Inflammatory macrophage treated with lipopolysaccharide for 1 hour (primary cell): ENCODE data around the gene CDA.

Experiments used
- DNase-seq, 2 donors: peaks; one replicate each; pipeline ENCODE4 v3.0.0-alpha.2; 2020 to 2022

CDA gene

DNA sequence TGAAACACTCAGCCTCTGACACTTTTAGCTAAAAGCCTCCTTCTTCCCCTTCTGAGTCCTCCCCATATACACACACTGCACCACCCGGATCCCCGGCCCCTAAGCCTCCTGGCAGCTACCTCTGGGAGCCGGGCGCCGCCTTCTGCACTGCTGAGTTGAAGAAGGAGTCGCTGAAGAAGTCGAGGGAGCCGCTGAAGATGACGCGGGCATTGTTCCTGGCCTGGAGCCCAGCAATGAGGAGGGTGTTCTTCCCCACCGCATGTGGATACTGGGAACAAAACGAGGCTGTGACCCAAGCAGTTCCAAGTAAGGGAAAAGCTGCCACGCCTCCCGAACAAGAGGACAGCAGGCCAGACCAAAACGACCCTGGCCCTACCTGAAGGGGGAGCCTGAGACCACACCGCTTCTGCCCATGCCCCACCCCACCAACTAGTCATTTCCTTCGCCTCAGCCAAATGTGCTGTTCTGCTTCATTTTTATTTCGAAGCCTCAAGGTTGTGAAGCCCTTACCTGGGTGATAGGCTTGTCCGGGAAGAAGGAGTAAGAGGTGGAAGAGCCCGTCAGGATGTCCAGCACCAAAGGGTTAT, 65.3 kb downstream of the CDA start:
- DNase-seq, result no peak

GRCh38 chr1:20657024-20657423, 68.1 kb downstream of the CDA start:
- no peak for DNase-seq

- no peak for DNase-seq
Observed at GRCh38 chr1:20658166-20658915, 69.4 kb downstream of the CDA start.

- peak in 1 of 2 donors; percentile 18 for DNase-seq
Observed at GRCh38 chr1:20660363-20660762, 71.5 kb downstream of the CDA start.

- DNase-seq, result peak; percentile 7 to 12
Observed at GRCh38 chr1:20660847-20661206, 71.9 kb downstream of the CDA start.

- peak; percentile 97 for DNase-seq
Observed at GRCh38 chr1:20661207-20662109, 72.6 kb downstream of the CDA start, which contains the start of gene DDOST. TSS of gene DDOST (minus strand) at chr1:20661369. CDS start at chr1:20661350, 19 bp downstream.

GRCh38 chr1:20662110-20662475, 73.2 kb downstream of the CDA start:
- DNase-seq, result no peak

GRCh38 chr1:20663365-20663764, 74.5 kb downstream of the CDA start:
- no peak for DNase-seq

DNA sequence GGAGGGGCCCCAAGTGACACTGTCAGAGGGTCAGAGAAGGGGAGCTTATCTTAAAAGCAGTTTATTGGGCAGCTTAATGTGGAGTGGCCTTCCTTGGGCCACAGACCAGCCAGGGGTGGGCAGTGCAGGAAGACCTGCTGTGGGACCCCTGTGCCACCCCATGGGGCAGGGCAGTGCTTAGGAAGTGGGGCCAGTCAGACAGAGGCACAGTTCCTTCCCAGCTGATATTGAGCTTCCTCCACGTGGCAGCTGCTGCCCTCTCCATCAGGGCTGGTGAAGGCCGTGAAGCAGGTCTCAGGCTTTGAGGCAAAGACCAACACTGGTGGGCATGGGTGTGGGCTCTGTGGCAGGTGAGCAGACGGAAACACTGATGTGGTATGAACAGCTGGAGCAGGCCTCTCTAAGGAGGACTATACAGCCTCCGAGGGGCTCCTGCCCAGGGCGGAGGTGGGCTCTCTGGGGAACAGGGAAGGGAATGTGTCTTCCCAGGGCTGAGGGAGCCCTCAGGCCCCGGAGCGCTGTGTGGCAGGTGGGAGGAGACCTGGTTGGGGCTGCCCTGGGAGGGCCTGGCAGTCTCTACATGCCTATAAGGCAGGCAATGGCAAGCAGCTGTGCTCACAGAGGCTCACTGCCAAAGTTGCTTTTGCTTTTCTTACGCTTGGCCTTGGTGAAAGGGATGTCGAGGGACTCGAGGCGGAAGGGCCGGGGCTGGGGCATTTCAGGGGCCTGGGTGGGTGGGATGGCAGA, 75.2 kb downstream of the CDA start:
- no peak for DNase-seq

GRCh38 chr1:20665726-20666125, 76.8 kb downstream of the CDA start:
- peak in 1 of 2 donors; percentile 7 for DNase-seq

- DNase-seq, result no peak
Observed at GRCh38 chr1:20666146-20666545, 77.2 kb downstream of the CDA start.

DNA sequence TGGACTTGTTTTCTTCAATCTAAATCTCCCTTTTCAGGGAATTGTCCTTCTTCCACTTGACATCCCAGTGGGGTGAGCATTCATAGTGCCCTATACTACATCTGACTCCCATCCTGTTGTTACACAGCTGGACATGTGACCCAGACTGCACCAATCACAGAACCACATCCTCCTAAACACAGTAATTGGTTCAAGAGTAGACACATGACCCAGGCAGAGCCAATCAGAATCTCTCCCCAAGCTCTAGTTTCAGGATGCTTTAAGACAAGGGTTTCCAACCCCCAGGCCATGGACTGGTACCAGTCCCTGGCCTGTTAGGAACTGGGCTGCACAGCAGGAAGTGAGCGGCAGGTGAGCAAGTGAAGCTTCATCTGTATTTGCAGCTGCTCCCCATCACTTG, 77.9 kb downstream of the CDA start:
- peak; percentile 3 to 8 for DNase-seq
